SW 1271 (cell line): Measurements from ENCODE around the gene BTNL9.
"Not testable (repeated sequence)": the region's sequence is repeated elsewhere in the genome, so short reads cannot be mapped to it uniquely, and the experiment has no call there.

ENCODE experiments used
- DNase-seq, 2 experiments: peaks; one replicate each; lab custom pipeline; 2025; lab: John Stamatoyannopoulos, UW

Gene BTNL9

DNA sequence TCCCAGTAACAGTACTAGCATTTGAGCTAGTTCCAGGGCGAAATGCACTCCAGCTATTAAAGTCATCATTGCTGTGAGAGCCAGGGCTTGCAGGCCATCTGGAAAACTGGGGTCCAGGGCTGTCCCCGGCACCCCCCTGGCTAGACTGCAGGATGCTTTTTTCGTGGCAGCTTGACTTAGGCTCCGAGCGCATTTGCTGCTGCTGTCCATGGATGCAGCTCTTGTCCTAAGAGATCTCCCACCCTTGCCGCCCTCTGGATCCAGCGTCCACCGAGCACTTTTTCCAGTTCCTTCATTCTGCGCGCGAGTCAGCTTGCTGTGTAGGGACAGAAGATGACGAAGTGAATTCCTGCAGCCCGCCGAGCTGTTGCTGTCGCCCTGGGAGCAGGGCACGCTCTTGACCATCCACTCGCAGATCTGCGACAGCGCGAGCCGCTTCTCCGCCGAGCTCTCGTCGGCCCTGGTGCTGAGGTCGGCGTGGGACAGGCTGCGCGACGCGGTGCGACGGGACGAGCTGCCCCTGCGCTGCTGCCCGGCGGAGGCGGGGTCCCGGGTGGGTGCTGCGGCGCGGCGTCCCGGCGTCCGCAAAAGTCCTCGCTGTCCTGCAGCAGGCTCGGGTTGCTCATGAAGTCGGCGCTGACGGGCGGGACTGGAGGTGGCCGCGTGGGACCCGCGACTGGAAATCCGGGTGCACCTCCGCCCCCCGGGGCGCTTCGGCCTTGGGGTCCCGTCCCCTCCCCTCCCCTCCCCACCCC lies 60.2 kb downstream of the BTNL9 start:
- DNase-seq = no peak

DNA sequence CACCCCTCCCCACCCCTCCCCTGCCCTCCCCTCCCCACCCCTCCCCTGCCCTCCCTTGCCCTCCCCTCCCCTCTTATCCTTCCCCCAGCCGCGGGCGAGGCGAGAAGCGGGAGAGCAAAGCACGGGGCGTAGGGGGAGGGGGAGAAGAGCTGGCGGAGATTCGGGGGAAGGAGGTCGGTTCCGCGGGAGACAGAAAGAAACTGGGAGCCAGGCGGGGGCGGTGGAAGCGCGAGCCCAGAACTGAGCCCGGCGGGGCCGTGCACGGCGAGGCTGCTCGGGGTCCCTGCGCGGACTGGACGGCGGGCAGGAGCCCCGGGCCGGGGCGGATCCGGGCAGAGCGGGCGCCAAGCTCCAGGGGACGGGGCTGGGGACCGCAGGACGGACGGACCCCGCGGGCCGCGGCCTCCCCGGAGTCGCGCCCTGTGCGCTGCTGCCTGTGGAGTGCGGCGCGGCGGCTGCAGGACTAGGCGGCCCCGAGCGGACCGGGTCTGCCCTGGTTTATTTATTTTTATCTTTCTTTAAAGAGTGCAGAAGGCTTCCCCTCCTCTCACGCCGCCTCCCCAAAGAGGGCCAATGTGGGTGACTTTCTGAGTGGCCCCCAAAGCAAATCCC lies 61.1 kb downstream of the BTNL9 start:
- not testable (repeated sequence) for DNase-seq

DNA sequence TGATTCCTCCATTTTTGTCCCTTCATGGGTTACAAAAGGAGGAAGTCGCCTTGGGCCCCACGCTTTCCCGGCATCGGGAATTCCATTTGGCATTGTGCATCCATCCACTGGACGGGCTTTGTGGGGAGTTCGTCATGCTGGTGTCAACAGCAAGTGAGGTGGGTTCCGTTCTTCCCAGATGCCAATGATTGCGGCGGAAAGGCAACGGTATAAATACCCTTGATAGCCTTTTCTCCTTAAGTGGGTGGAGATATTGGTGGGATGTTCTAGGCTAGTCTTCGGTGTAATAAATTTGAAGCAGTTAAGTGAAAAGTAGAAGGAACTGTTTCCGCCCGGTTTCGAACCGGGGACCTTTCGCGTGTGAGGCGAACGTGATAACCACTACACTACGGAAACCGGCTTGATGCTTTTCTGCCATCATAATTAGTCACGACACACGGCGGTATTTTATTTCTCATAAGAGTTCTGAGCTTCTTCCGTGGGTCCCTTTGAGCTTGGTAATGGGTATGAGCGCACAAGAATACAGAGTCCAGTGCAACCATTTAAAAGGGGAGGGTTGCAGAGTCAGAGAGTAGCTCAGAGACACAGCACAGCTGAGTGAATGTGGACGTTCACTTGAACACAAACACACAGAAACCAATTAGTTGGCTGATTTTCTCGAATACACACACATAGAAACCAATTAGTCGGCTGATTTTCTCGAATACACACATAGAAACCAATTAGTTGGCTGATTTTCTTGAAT lies 62.0 kb downstream of the BTNL9 start:
- not testable (repeated sequence) for DNase-seq

DNA sequence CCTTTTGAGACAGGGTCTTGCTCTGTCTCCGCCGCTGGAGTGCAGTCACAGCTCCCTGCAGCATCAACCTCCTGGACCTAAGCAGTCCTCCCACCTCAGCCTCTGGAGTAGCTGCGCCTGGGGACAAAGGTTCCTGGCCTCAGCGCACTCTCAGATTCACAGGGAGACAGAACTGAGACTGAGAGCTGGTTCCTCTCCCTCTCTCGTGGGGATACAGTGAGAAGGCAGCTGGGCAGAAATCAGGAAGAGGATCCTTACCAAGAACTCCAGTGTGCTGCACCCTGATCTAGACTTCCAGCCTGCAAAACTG lies 64.1 kb downstream of the BTNL9 start:
- not testable (repeated sequence) for DNase-seq

DNA sequence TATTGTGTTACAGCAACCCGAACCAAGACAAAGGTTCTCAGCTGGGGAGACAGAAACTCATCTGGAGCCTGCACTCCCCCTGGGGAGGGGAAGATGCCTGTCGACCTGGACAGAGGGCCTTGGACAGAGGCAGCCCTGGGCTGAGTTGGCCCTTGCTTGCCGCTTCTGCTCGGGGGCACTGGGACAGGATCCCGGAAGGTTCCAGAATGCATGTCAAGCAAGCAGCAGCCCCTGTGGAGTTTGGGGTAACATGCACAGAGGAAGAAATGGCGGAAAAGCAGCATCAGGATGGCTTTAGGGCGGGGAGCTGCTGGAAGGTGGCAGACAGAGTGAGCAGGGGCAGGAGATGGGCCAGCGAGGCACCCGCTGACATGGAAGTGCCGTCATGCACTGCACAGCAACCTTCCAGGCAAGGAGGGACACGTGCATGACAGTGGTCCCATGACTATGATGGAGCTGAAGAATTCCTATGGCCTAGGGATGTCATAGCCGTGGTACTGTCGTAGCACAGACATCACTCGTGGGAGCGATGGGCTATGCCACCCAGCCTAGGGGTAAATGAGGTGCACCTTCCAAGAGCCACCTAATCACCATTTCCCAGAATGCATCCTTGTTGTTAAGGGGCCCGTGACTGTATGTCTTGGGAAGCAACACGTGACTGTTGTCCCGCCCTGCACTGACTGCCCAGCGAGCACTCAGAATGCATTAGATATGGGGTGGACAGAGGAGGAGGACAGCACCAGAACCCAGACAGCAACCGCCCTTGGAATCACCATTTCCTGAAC lies 64.7 kb downstream of the BTNL9 start:
- DNase-seq = not testable (repeated sequence)

DNA sequence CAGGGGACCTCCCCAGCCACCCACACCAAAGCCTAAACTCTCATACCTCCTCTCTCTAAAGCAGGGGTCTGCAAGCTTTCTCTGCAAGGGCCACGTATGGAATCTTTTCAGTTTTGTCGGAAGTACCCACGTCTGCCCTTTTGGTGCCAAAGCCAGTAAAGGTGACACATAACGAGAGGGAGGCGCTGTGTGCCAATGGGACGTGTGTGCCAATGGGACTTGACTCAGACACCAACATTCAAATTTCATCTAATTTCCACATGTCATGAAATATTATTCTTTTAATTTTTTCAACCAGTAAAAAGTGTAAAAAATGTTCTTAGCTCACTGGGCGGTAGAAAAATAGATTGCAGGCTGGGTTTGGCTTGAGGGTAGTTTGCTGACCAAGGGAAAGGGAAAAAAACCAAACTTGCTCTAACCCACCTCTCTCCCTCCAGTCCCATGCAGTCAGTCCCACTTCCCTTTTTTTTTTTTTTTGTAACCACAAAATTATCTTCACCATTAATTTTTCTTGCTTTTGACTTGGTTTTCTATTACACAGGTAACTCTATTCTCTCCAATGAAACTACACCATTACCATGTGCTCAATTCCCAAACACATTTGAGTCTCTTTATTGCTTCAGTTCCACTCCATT lies 65.4 kb downstream of the BTNL9 start:
- no peak for DNase-seq

DNA sequence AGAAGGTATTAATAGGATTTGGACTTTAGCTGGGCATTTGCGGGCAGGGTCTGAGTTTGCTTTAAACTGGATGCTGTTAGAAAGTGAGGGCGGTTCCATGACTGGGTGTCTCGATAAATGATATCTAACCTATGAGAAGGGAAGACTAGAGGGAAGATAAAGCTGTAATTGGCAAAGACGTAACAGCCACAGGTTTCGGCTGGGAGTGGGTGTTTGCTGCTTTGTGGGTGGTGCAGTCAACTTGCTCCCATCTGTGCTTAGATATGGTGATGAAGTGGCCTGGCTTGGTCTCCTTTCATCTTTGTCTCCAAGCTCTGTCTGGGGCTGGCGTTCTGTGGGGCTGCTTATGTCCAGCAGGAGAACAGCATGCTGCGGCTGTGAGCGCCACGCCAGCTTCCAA lies 67.6 kb downstream of the BTNL9 start:
- DNase-seq = no peak

DNA sequence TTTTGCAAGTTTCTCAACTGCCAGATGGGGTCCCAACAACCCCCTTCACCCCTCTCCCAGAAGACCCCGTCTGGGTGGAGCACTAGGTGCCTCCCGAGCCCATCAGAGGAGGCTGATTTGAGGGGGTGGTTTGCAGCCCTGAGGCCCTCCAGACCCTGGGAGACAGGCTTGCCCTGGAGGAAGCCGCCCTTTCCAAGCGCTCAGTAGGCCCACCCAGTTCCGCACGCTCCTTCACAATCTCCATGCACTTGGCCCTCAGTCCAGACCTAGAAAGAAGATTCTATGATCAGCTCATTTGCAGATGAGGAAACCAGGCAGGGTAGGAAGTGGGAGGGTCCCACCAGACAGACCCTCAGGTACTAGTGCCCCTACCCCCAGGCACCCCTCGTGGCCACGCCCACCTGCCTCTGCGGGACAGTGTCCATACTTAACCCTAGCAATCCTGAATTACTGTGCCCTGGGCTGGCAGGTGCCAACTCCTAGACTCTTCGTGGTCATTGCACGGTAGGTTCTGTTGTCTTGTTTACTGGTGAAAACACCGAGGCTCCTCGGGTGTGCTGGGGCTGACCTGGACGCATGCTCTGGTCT lies 68.6 kb downstream of the BTNL9 start:
- DNase-seq = no peak

DNA sequence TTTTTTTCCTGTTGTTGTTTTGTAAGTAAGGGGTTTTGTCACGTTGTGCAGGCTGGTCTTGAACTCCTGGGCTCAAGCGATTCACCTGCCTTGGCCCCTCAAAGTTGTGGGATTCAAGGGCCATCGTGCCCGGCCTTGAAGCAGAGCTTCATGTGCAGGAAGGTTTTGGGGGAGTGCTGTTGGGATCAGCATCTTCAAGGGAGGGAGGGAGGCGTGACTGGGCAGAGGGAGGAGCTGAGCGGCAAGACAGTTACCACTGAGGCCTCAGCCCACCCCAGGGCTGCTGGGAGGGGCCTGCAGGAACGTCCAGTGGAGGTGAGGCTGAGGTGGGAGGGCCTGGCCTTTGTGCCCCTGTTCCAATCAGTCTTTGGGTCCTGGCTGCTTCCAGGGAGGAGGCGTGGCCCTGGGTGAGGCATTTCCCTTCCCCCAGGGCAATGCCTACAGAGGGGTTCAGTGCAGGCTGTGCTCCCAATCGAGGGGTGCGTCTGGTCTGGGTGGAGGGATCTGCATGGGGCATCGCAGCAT lies 69.5 kb downstream of the BTNL9 start:
- no peak for DNase-seq

DNA sequence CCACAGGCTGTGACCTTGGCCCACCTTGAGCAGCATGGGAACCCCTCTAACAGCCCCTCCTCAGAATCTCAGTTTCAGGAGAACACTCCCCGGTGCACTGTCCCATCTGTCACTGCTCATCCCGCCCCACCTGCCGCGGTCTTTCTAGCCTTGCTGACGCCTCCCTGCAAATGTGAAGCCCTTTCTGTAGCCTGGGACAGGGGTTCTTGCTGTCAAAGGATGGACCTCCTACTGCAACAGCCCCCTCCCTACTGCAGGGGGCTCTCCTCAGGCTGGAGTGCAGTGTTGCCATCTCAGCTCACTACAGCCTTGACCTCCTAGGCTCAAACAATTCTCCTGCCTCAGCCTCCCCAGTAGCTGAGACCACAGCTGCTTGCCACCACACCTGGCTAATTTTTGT lies 70.9 kb downstream of the BTNL9 start:
- no peak for DNase-seq
